Stimulated activated CD8-positive, alpha-beta memory T cell treated with anti-CD3 and anti-CD28 coated beads, Interleukin-12 subunit alpha, Interleukin-12 subunit beta, amount 100 ng/mL, for 24 hours (primary cell): ENCODE measurements around the gene OXSM.

Experiments
- DNase-seq: peaks from one replicate; pipeline ENCODE4 v3.0.0-alpha.2; 2020; ENCODE audit errors: extremely low read depth

Gene OXSM

GRCh38 chr3:25804676-25805075 lies 14.8 kb downstream of the OXSM start:
- DNase-seq: no peak

- no peak for DNase-seq
Measured at GRCh38 chr3:25812644-25813043, 22.8 kb downstream of the OXSM start.

GRCh38 chr3:25817107-25817506 lies 27.2 kb downstream of the OXSM start:
- no peak for DNase-seq

- no peak for DNase-seq
Measured at GRCh38 chr3:25817638-25818037, 27.7 kb downstream of the OXSM start.

GRCh38 chr3:25818335-25818734 lies 28.4 kb downstream of the OXSM start:
- DNase-seq: no peak

GRCh38 chr3:25820366-25820765 lies 30.5 kb downstream of the OXSM start:
- DNase-seq: no peak

- no peak for DNase-seq
Measured at GRCh38 chr3:25820816-25821486, 31.1 kb downstream of the OXSM start.

GRCh38 chr3:25821746-25822573 lies 32.1 kb downstream of the OXSM start:
- no peak for DNase-seq

GRCh38 chr3:25823314-25823713 lies 33.4 kb downstream of the OXSM start:
- no peak for DNase-seq

GRCh38 chr3:25826510-25826909 lies 36.6 kb downstream of the OXSM start:
- no peak for DNase-seq

GRCh38 chr3:25830373-25831280 lies 40.7 kb downstream of the OXSM start:
- no peak for DNase-seq

- no peak for DNase-seq
Measured at GRCh38 chr3:25831578-25831977, 41.7 kb downstream of the OXSM start.

- no peak for DNase-seq
Measured at GRCh38 chr3:25834346-25834745, 44.5 kb downstream of the OXSM start.

- DNase-seq: no peak
Measured at GRCh38 chr3:25836579-25836978, 46.7 kb downstream of the OXSM start.

GRCh38 chr3:25837038-25837437 lies 47.1 kb downstream of the OXSM start:
- DNase-seq: no peak

- no peak for DNase-seq
Measured at GRCh38 chr3:25840099-25840498, 50.2 kb downstream of the OXSM start.

- DNase-seq: no peak
Measured at GRCh38 chr3:25843332-25843731, 53.4 kb downstream of the OXSM start.
